GM15510 (cell line): Measurements from ENCODE around the gene ZNF79.

Experiments used
- POLR2A ChIP-seq: IDR thresholded peaks from 3 replicates; pipeline ENCODE4 v1.6.1; 2011; ENCODE audit warnings: borderline replicate concordance; ENCODE audit not compliant: insufficient read length; ENCODE audit errors: extremely low read depth

ZNF79 gene

GRCh38 chr9:127451608-127451857, 27.4 kb downstream of the ZNF79 start:
- no peak for TF ChIP-seq POLR2A

GRCh38 chr9:127451858-127452656, 27.9 kb downstream of the ZNF79 start:
- TF ChIP-seq POLR2A = no peak

GRCh38 chr9:127452691-127453090, 28.5 kb downstream of the ZNF79 start:
- TF ChIP-seq POLR2A = no peak

GRCh38 chr9:127455324-127455992, 31.3 kb downstream of the ZNF79 start:
- no peak for TF ChIP-seq POLR2A

- TF ChIP-seq POLR2A = no peak
Observed at GRCh38 chr9:127457191-127457878, 33.2 kb downstream of the ZNF79 start.

GRCh38 chr9:127458921-127459320, 34.7 kb downstream of the ZNF79 start:
- TF ChIP-seq POLR2A = no peak

GRCh38 chr9:127463382-127463781, 39.2 kb downstream of the ZNF79 start:
- no peak for TF ChIP-seq POLR2A

GRCh38 chr9:127463911-127464310, 39.7 kb downstream of the ZNF79 start:
- TF ChIP-seq POLR2A = no peak

GRCh38 chr9:127467621-127468020, 43.4 kb downstream of the ZNF79 start:
- TF ChIP-seq POLR2A = no peak

- TF ChIP-seq POLR2A = no peak
Observed at GRCh38 chr9:127470662-127471061, 46.5 kb downstream of the ZNF79 start.

- TF ChIP-seq POLR2A = no peak
Observed at GRCh38 chr9:127473501-127473900, 49.3 kb downstream of the ZNF79 start.

GRCh38 chr9:127473932-127474331, 49.8 kb downstream of the ZNF79 start:
- TF ChIP-seq POLR2A = no peak

- no peak for TF ChIP-seq POLR2A
Observed at GRCh38 chr9:127474592-127474991, 50.4 kb downstream of the ZNF79 start.

- no peak for TF ChIP-seq POLR2A
Observed at GRCh38 chr9:127479507-127480081, 55.4 kb downstream of the ZNF79 start.

GRCh38 chr9:127482662-127483061, 58.5 kb downstream of the ZNF79 start:
- no peak for TF ChIP-seq POLR2A
